HG02981 (cell line): ENCODE measurements around the gene MUSTN1.

Source experiments
- ATAC-seq: cut with Tn5 transposase; IDR thresholded peaks from one replicate; pipeline ENCODE4 v1.9.1; 2021; ENCODE audit warnings: mild to moderate bottlenecking, moderate library complexity; ENCODE audit not compliant: unreplicated experiment

MUSTN1 gene

GRCh38 chr3:52854013-52854412 lies 19.2 kb upstream of the MUSTN1 start:
- ATAC-seq = no peak

- no peak for ATAC-seq
Observed at GRCh38 chr3:52852419-52852818, 17.6 kb upstream of the MUSTN1 start.

GRCh38 chr3:52851348-52851747 lies 16.5 kb upstream of the MUSTN1 start:
- no peak for ATAC-seq

- ATAC-seq = no peak
Observed at GRCh38 chr3:52849656-52850055, 14.8 kb upstream of the MUSTN1 start.

GRCh38 chr3:52848617-52849016 lies 13.8 kb upstream of the MUSTN1 start:
- no peak for ATAC-seq

GRCh38 chr3:52847726-52848125 lies 12.9 kb upstream of the MUSTN1 start:
- ATAC-seq = no peak

GRCh38 chr3:52847241-52847640 lies 12.4 kb upstream of the MUSTN1 start:
- ATAC-seq = no peak

- no peak for ATAC-seq
Observed at GRCh38 chr3:52846432-52846965, 11.7 kb upstream of the MUSTN1 start.

- ATAC-seq = no peak
Observed at GRCh38 chr3:52845691-52846431, 11.0 kb upstream of the MUSTN1 start.

- no peak for ATAC-seq
Observed at GRCh38 chr3:52845157-52845556, 10.3 kb upstream of the MUSTN1 start.

GRCh38 chr3:52844290-52844975 lies 9.6 kb upstream of the MUSTN1 start:
- ATAC-seq = no peak

- ATAC-seq = no peak
Observed at GRCh38 chr3:52843881-52844280, 9.1 kb upstream of the MUSTN1 start.

- no peak for ATAC-seq
Observed at GRCh38 chr3:52843108-52843865, 8.5 kb upstream of the MUSTN1 start.

- no peak for ATAC-seq
Observed at GRCh38 chr3:52842424-52842823, 7.6 kb upstream of the MUSTN1 start.

- no peak for ATAC-seq
Observed at GRCh38 chr3:52841981-52842340, 7.1 kb upstream of the MUSTN1 start.

GRCh38 chr3:52841211-52841980 lies 6.6 kb upstream of the MUSTN1 start:
- ATAC-seq = no peak

GRCh38 chr3:52839892-52840545 lies 5.2 kb upstream of the MUSTN1 start:
- ATAC-seq = no peak

- ATAC-seq = no peak
Observed at GRCh38 chr3:52839268-52839575, 4.4 kb upstream of the MUSTN1 start.

GRCh38 chr3:52838561-52839267 lies 3.9 kb upstream of the MUSTN1 start:
- ATAC-seq = no peak

- no peak for ATAC-seq
Observed at GRCh38 chr3:52836986-52837385, 2.2 kb upstream of the MUSTN1 start.
